CD14-positive monocyte (primary cell): ENCODE results near the gene CHD1. TPM values are rescaled to one million over a fixed set of nuclear protein-coding genes. Genes with fewer than 3 reads are reported as not detected.

ENCODE experiments used
- DNase-seq, 3 donors: peaks; one replicate each; pipeline ENCODE4 v3.0.0-alpha.2; 2011 to 2022
- H2AFZ ChIP-seq: 2 replicates; pipeline ENCODE4 v1.6.0; 2012; ENCODE audit warnings: mild to moderate bottlenecking, low read depth, low read length, inconsistent platforms; ENCODE audit not compliant: insufficient read depth, poor library complexity, severe bottlenecking
- H3K27ac ChIP-seq, 2 donors: 1 replicate in 1 of 2; 2 replicates in 1 of 2; pipeline ENCODE4 v1.5.1; 2012 to 2013; ENCODE audit warnings: low read length in 2 of 2, control low read depth in 1 of 2, inconsistent platforms in 1 of 2, low read depth in 1 of 2, mild to moderate bottlenecking in 1 of 2
- H3K27me3 ChIP-seq, 2 donors: one replicate each; pipeline versions ENCODE4 v1.6.0 to v1.6.1; 2011 to 2013; ENCODE audit warnings: low read length in 2 of 2; ENCODE audit not compliant: control insufficient read depth in 2 of 2, insufficient read depth in 2 of 2
- H3K36me3 ChIP-seq, 2 donors: replicated peaks in 1 of 2; 1 replicate in 1 of 2; 2 replicates in 1 of 2; pipeline versions ENCODE4 v1.5.1 to v1.6.1; 2012 to 2013; ENCODE audit warnings: low read length in 2 of 2, control low read depth in 1 of 2, inconsistent platforms in 1 of 2, mild to moderate bottlenecking in 1 of 2; ENCODE audit not compliant: insufficient read depth in 2 of 2, control insufficient read depth in 1 of 2
- H3K4me1 ChIP-seq, 2 donors: 1 replicate in 1 of 2; 2 replicates in 1 of 2; pipeline versions ENCODE4 v1.5.1 to v1.6.1; 2012 to 2013; ENCODE audit warnings: low read length in 2 of 2, control low read depth in 1 of 2, inconsistent platforms in 1 of 2, mild to moderate bottlenecking in 1 of 2, moderate library complexity in 1 of 2; ENCODE audit not compliant: insufficient read depth in 2 of 2, control insufficient read depth in 1 of 2
- H3K4me2 ChIP-seq: replicated peaks from 2 replicates; pipeline ENCODE3; 2012; ENCODE audit warnings: low read length, moderate library complexity, mild to moderate bottlenecking; ENCODE audit not compliant: poor library complexity, severe bottlenecking; ENCODE audit errors: extremely low read depth
- H3K4me3 ChIP-seq, 3 experiments: fragments of 200-600 bp in 1 of 3; sonication (generic) in 1 of 3; replicated peaks in 1 of 3; 1 replicate in 2 of 3; 2 replicates in 1 of 3; pipeline ENCODE4 v1.5.1; 2011 to 2013; ENCODE audit warnings: low read length in 3 of 3, mild to moderate bottlenecking in 3 of 3, control low read depth in 2 of 3, low read depth in 2 of 3, inconsistent platforms in 1 of 3, moderate library complexity in 1 of 3
- H3K79me2 ChIP-seq: 2 replicates; pipeline ENCODE4 v1.6.0; 2012; ENCODE audit warnings: mild to moderate bottlenecking, control low read depth, inconsistent platforms, low read length, moderate library complexity; ENCODE audit not compliant: insufficient read depth
- H3K9ac ChIP-seq: 2 replicates; pipeline ENCODE4 v1.6.0; 2017; ENCODE audit warnings: low read length, mild to moderate bottlenecking; ENCODE audit not compliant: insufficient read depth, poor library complexity, severe bottlenecking
- H3K9me3 ChIP-seq, 2 donors: replicated peaks in 1 of 2; 1 replicate in 1 of 2; 2 replicates in 1 of 2; pipeline versions ENCODE4 v1.5.1 to v1.6.1; 2012 to 2013; ENCODE audit warnings: low read length in 2 of 2, control low read depth in 1 of 2; ENCODE audit not compliant: control insufficient read depth in 1 of 2, insufficient read depth in 1 of 2
- H4K20me1 ChIP-seq: 2 replicates; pipeline ENCODE4 v1.6.0; 2012; ENCODE audit warnings: mild to moderate bottlenecking, low read length, control low read depth, moderate library complexity; ENCODE audit not compliant: insufficient read depth
- H3K27ac Mint-ChIP-seq, 7 donors: one replicate each; pipeline ENCODE4 v1.8.0; 2020; ENCODE audit warnings: mild to moderate bottlenecking in 7 of 7, mixed read lengths in 7 of 7, moderate library complexity in 6 of 7, inconsistent platforms in 2 of 7
- H3K27me3 Mint-ChIP-seq, 3 donors: one replicate each; pipeline ENCODE4 v1.8.0; 2021 to 2022; ENCODE audit warnings: low read depth in 3 of 3, mild to moderate bottlenecking in 3 of 3, mixed read lengths in 3 of 3, moderate library complexity in 3 of 3, inconsistent platforms in 1 of 3
- H3K36me3 Mint-ChIP-seq, 2 donors: one replicate each; pipeline ENCODE4 v1.8.0; 2020; ENCODE audit warnings: mixed read lengths in 2 of 2, inconsistent platforms in 1 of 2, mild to moderate bottlenecking in 1 of 2
- H3K4me1 Mint-ChIP-seq: one replicate; pipeline ENCODE4 v1.8.0; 2020; ENCODE audit warnings: mild to moderate bottlenecking, mixed read lengths
- H3K4me3 Mint-ChIP-seq, 2 donors: one replicate each; pipeline ENCODE4 v1.8.0; 2020; ENCODE audit warnings: mild to moderate bottlenecking in 2 of 2, mixed read lengths in 2 of 2, moderate library complexity in 1 of 2
- H3K9me3 Mint-ChIP-seq, 7 donors: one replicate each; pipeline ENCODE4 v1.8.0; 2020 to 2022; ENCODE audit warnings: mixed read lengths in 7 of 7, mild to moderate bottlenecking in 6 of 7, moderate library complexity in 6 of 7, inconsistent platforms in 2 of 7
- WGBS: methylation state at CpG from one replicate; pipeline ENCODE4 v1.1.5; 2013; ENCODE audit warnings: missing lambda C conversion rate; ENCODE audit not compliant: insufficient coverage; 5-methylcytosine and 5-hydroxymethylcytosine counted together
- intact Hi-C, 2 donors: fragments of 100-400 bp; cut with micrococcal nuclease; formaldehyde crosslinking; loops; one replicate each; pipeline versions ENCODE4 v1.15.0 to v1.15.1; 2023
- polyA plus RNA-seq, 3 donors: library from polyadenylated mRNA; depleted of rRNA in 1 of 3; unstranded in 2 of 3; stranded (reverse) in 1 of 3; fragments of 300-500 nt in 2 of 3; fragments of >200 nt in 1 of 3; fragmentation: Illumina TruSeq in 2 of 3; gene quantifications; 1 replicate in 2 of 3; 2 replicates in 1 of 3; pipeline ENCODE4 v1.2.3, GENCODE V29; 2012 to 2021
- TF ChIP-seq, protein P1 (sequence below): fragments of 200-600 bp; IDR thresholded peaks from one replicate; pipeline ENCODE4 v1.8.0; 2022; ENCODE audit warnings: antibody characterized with exemption, mild to moderate bottlenecking

CHD1 gene
- polyA plus RNA-seq, 3 donors: 3.1 to 45.7 (median 6.7) TPM

DNA sequence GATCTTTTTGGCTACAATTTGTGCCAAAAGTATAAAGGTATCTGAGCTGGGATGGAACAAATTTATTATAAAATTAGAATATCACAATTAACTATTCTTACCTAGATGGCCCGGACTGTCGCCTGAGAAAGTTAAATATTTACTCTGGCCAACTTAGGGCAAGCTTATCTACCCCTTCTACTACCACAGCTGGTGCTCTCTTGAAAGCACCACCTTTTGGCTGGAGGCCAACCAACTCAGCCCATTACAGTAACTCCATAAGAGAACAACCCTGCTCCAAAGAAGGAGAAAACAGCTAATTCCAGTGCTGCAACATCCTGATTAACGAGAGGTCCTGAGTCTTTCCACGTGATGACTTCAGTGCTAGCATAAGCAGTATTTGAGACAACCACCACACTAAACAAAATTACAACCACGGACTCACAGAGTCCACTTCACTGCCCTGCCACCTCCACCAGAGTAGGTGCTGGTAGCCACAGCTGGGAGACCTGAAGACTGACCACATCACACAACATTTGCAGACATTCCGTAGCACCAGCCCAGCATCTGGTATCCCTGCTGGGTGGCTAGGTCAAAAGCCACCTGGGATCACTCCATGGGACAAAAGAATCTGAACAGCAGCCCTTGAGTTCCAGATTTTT lies 112.1 kb downstream of the CHD1 start:
- H3K27ac ChIP-seq: no peak overlapping the region
- no peaks in the 10 kb centered on the region for H3K4me1 Mint-ChIP-seq
- no peak overlapping the region for H2AFZ ChIP-seq
- H3K36me3 Mint-ChIP-seq: no peaks in the 10 kb centered on the region
- no peak overlapping the region for H3K4me3 Mint-ChIP-seq
- no peaks in the 10 kb centered on the region for H3K79me2 ChIP-seq
- H3K27me3 Mint-ChIP-seq: peaks cover 2 to 8% (median 7%) of the 10 kb centered on the region in 3 donors
- no peak overlapping the region for H3K27ac Mint-ChIP-seq
- no peak for DNase-seq
- intact Hi-C loops: no loop called here
- H3K36me3 ChIP-seq: no peaks in the 10 kb centered on the region
- H3K27me3 ChIP-seq: no peaks in the 10 kb centered on the region
- H3K4me2 ChIP-seq: no peak overlapping the region
- 84% methylated on average over 4 of the region's 6 CpGs for WGBS
- no peaks in the 10 kb centered on the region for H3K9me3 ChIP-seq
- no peaks in the 10 kb centered on the region for H4K20me1 ChIP-seq
- no peaks in the 10 kb centered on the region for H3K4me1 ChIP-seq
- no peak overlapping the region for H3K4me3 ChIP-seq
- TF ChIP-seq, protein P1, sequence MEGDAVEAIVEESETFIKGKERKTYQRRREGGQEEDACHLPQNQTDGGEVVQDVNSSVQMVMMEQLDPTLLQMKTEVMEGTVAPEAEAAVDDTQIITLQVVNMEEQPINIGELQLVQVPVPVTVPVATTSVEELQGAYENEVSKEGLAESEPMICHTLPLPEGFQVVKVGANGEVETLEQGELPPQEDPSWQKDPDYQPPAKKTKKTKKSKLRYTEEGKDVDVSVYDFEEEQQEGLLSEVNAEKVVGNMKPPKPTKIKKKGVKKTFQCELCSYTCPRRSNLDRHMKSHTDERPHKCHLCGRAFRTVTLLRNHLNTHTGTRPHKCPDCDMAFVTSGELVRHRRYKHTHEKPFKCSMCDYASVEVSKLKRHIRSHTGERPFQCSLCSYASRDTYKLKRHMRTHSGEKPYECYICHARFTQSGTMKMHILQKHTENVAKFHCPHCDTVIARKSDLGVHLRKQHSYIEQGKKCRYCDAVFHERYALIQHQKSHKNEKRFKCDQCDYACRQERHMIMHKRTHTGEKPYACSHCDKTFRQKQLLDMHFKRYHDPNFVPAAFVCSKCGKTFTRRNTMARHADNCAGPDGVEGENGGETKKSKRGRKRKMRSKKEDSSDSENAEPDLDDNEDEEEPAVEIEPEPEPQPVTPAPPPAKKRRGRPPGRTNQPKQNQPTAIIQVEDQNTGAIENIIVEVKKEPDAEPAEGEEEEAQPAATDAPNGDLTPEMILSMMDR: no peak
- H3K9me3 Mint-ChIP-seq: peaks cover 2 to 14% (median 7%) of the 10 kb centered on the region in 7 donors
- H3K9ac ChIP-seq: no peak overlapping the region

DNA sequence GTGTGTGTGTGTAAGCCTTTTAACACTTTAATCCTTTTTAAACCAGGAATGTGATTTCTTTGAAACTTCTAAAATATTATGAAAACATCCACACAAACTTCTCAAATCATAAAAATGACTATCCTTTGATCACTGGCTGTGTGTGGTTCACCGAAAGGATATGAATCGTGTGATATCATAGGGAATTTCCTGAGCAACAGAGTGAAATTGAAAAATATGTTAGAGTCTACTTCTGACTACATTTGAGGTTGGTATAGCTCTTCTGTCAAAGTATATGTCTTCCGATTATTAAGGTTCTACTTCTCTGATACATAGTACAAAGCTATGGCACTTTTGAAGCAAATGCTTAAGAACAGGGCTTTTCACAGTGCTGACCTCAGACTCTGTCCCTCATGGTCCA lies 115.1 kb downstream of the CHD1 start:
- H3K4me1 ChIP-seq: no peaks in the 10 kb centered on the region
- intact Hi-C loops: no loop called here
- H3K27me3 Mint-ChIP-seq: peaks cover 0 to 10% (median 8%) of the 10 kb centered on the region in 3 donors
- TF ChIP-seq, protein P1: no peak
- no peak overlapping the region for H3K4me3 Mint-ChIP-seq
- H3K36me3 Mint-ChIP-seq: no peaks in the 10 kb centered on the region
- no peaks in the 10 kb centered on the region for H4K20me1 ChIP-seq
- no peaks in the 10 kb centered on the region for H3K4me1 Mint-ChIP-seq
- H2AFZ ChIP-seq: no peak overlapping the region
- H3K9me3 Mint-ChIP-seq: peaks cover 0 to 4% (median 0%) of the 10 kb centered on the region in 7 donors
- WGBS: no CpG with 5 or more reads among the region's 3 CpGs
- H3K36me3 ChIP-seq: no peaks in the 10 kb centered on the region
- no peak for DNase-seq
- no peak overlapping the region for H3K27ac ChIP-seq
- no peak overlapping the region for H3K27ac Mint-ChIP-seq
- H3K4me3 ChIP-seq: no peak overlapping the region
- no peak overlapping the region for H3K4me2 ChIP-seq
- H3K27me3 ChIP-seq: no peaks in the 10 kb centered on the region
- no peaks in the 10 kb centered on the region for H3K9me3 ChIP-seq
- H3K9ac ChIP-seq: no peak overlapping the region
- no peaks in the 10 kb centered on the region for H3K79me2 ChIP-seq
